Breast epithelium (tissue), 4 donors: ENCODE results near the gene GNB2. TPM values are rescaled to one million over a fixed set of nuclear protein-coding genes. Genes with fewer than 3 reads are reported as not detected.

Source experiments
- DNase-seq, 2 donors: peaks; one replicate each; pipeline ENCODE4 v3.0.0-alpha.2; 2019; ENCODE audit warnings: low spot score in 2 of 2
- H3K27ac ChIP-seq, 2 donors: fragments of 200-600 bp; sonication (generic) in 1 of 2; one replicate each; pipeline ENCODE4 v1.5.1; 2016 to 2019; ENCODE audit warnings: mild to moderate bottlenecking in 1 of 2
- H3K27me3 ChIP-seq, 2 donors: fragments of 200-600 bp; sonication (generic) in 1 of 2; one replicate each; pipeline versions ENCODE4 v1.5.1 to v1.6.0; 2017 to 2019; ENCODE audit warnings: control low read depth in 1 of 2, mild to moderate bottlenecking in 1 of 2
- H3K36me3 ChIP-seq: fragments of 200-600 bp; one replicate; pipeline ENCODE4 v1.5.1; 2019
- H3K4me1 ChIP-seq, 2 donors: fragments of 200-600 bp; sonication (generic); one replicate each; pipeline ENCODE4 v1.5.1; 2016 to 2019; ENCODE audit warnings: control low read depth in 1 of 2
- H3K4me3 ChIP-seq, 3 donors: fragments of 200-600 bp; sonication (generic); 1 replicate in 2 of 3; 2 replicates in 1 of 3; pipeline ENCODE4 v1.5.1; 2016 to 2019; ENCODE audit warnings: mild to moderate bottlenecking in 3 of 3, moderate library complexity in 2 of 3
- H3K9me3 ChIP-seq, 2 donors: fragments of 200-600 bp; sonication (generic) in 1 of 2; one replicate each; pipeline ENCODE4 v1.5.1; 2016 to 2019; ENCODE audit warnings: control low read depth in 1 of 2
- CTCF ChIP-seq, 3 donors: fragments of 450-650 bp; IDR thresholded peaks; one replicate each; pipeline ENCODE4 v1.5.1; 2016 to 2017; ENCODE audit warnings: antibody characterized with exemption in 3 of 3, mild to moderate bottlenecking in 3 of 3, moderate library complexity in 3 of 3
- POLR2A ChIP-seq: fragments of 450-650 bp; IDR thresholded peaks from one replicate; pipeline ENCODE4 v1.6.1; 2016; ENCODE audit warnings: antibody characterized with exemption, mild to moderate bottlenecking, moderate library complexity
- POLR2AphosphoS5 ChIP-seq, 3 donors: sonication (generic); formaldehyde crosslinking; IDR thresholded peaks; one replicate each; pipeline ENCODE4 v1.6.1; 2017; ENCODE audit warnings: antibody characterized with exemption in 3 of 3
- intact Hi-C: fragments of 100-400 bp; cut with DNase I; formaldehyde crosslinking; loops from one replicate; pipeline ENCODE4 v1.15.1; 2023; ENCODE audit warnings: low total_unique reads
- total RNA-seq, 3 donors: library from RNA; depleted of rRNA; stranded (reverse); fragments of >200 nt; gene quantifications; one replicate each; pipeline ENCODE4 v1.1.0, GENCODE V29; 2016

GNB2 gene
- total RNA-seq, 3 donors from 2014 or later = 113 to 197 (median 173) TPM

GRCh38 chr7:100640517-100641440, 32.8 kb upstream of the GNB2 start:
- peaks cover 7 to 15% of the 10 kb centered on the region in 2 donors for H3K27me3 ChIP-seq
- H3K36me3 ChIP-seq = no peaks in the 10 kb centered on the region
- H3K4me3 ChIP-seq = no peak overlapping the region
- no peak overlapping the region for H3K27ac ChIP-seq
- intact Hi-C loops = no loop called here
- no peaks in the 10 kb centered on the region for H3K4me1 ChIP-seq
- TF ChIP-seq POLR2A (no peak), POLR2AphosphoS5 (IDR thresholded peaks at IDR 0.05) (no peak), CTCF (IDR thresholded peaks at IDR 0.05) (no peak)
- DNase-seq = no peak
- no peaks in the 10 kb centered on the region for H3K9me3 ChIP-seq

GRCh38 chr7:100641463-100641859, 32.1 kb upstream of the GNB2 start, which contains the start of gene TFR2:
Gene TFR2 (minus strand): TSS chr7:100641552. CDS start chr7:100641509, 43 bp downstream.
- Histone ChIP-seq H3K36me3 (no peaks in the 10 kb centered on the region), H3K4me1 (no peaks in the 10 kb centered on the region), H3K4me3 (no peak within 1 kb of the TSS), H3K27me3 (peaks cover 7 to 15% of the 10 kb centered on the region in 2 donors), H3K27ac (no peak within 1 kb of the TSS), H3K9me3 (no peaks in the 10 kb centered on the region)
- intact Hi-C loops = no loop called here
- no peak for DNase-seq
- no peak for TF ChIP-seq CTCF (IDR thresholded peaks at IDR 0.05)
- TF ChIP-seq POLR2A = no peak
- no peak for TF ChIP-seq POLR2AphosphoS5 (IDR thresholded peaks at IDR 0.05)

GRCh38 chr7:100641860-100642533, 31.5 kb upstream of the GNB2 start:
- Histone ChIP-seq H3K4me1 (no peaks in the 10 kb centered on the region), H3K9me3 (no peaks in the 10 kb centered on the region), H3K27me3 (peaks cover 7 to 18% of the 10 kb centered on the region in 2 donors), H3K4me3 (no peak overlapping the region), H3K36me3 (no peaks in the 10 kb centered on the region), H3K27ac (no peak overlapping the region)
- intact Hi-C loops = no loop called here
- TF ChIP-seq POLR2A (no peak), POLR2AphosphoS5 (IDR thresholded peaks at IDR 0.05) (no peak), CTCF (IDR thresholded peaks at IDR 0.05) (no peak)
- no peak for DNase-seq

- Histone ChIP-seq H3K27me3 (peaks cover 7 to 23% of the 10 kb centered on the region in 2 donors), H3K4me1 (no peaks in the 10 kb centered on the region), H3K4me3 (no peak overlapping the region), H3K36me3 (no peaks in the 10 kb centered on the region), H3K9me3 (no peaks in the 10 kb centered on the region), H3K27ac (no peak overlapping the region)
- intact Hi-C loops = no loop called here
- TF ChIP-seq CTCF (IDR thresholded peaks at IDR 0.05) (no peak), POLR2AphosphoS5 (IDR thresholded peaks at IDR 0.05) (no peak), POLR2A (no peak)
- DNase-seq = no peak
Observed at GRCh38 chr7:100642534-100642907, 31.0 kb upstream of the GNB2 start.
